AG10803 (cell line): Measurements from ENCODE around the gene VWA8.
A peak's percentile ranks its signal among the peaks of the same experiment; 100 is the strongest.

Source experiments
- DNase-seq: peaks from one replicate; pipeline ENCODE4 v3.0.0; 2010; ENCODE audit warnings: low read depth
- H3K4me3 ChIP-seq: 2 replicates; pipeline ENCODE4 v1.5.1; 2011; ENCODE audit warnings: mild to moderate bottlenecking, low read length, control low read depth
- CTCF ChIP-seq: conservative IDR thresholded peaks from 2 replicates; pipeline ENCODE4 v1.5.1; 2011; ENCODE audit warnings: mild to moderate bottlenecking, low read length, control low read depth, inconsistent platforms

The VWA8 gene

GRCh38 chr13:41666644-41667043 is 294.3 kb downstream of the VWA8 start:
- H3K4me3 ChIP-seq, result no peak overlapping the region
- no peak for TF ChIP-seq CTCF
- no peak for DNase-seq

GRCh38 chr13:41660411-41660810 is 300.5 kb downstream of the VWA8 start:
- peak; percentile 38 for DNase-seq
- TF ChIP-seq CTCF, result no peak
- H3K4me3 ChIP-seq, result no peak overlapping the region

GRCh38 chr13:41658057-41658661 is 302.8 kb downstream of the VWA8 start:
- no peak for TF ChIP-seq CTCF
- peak; percentile 51 for DNase-seq
- H3K4me3 ChIP-seq, result no peak overlapping the region

- no peak for TF ChIP-seq CTCF
- H3K4me3 ChIP-seq, result no peak overlapping the region
- no peak for DNase-seq
Observed at GRCh38 chr13:41655997-41656396, 304.9 kb downstream of the VWA8 start.

- H3K4me3 ChIP-seq, result no peak overlapping the region
- DNase-seq, result no peak
- TF ChIP-seq CTCF, result no peak
Observed at GRCh38 chr13:41654796-41655195, 306.1 kb downstream of the VWA8 start.

- peak; percentile 73 for TF ChIP-seq CTCF
- H3K4me3 ChIP-seq, result no peak overlapping the region
- DNase-seq, result peak; percentile 78
Observed at GRCh38 chr13:41652735-41653361, 308.1 kb downstream of the VWA8 start.

- TF ChIP-seq CTCF, result no peak
- no peak overlapping the region for H3K4me3 ChIP-seq
- DNase-seq, result peak; percentile 46
Observed at GRCh38 chr13:41651413-41652058, 309.4 kb downstream of the VWA8 start.
